GM12878 (cell line): Measurements from ENCODE around the gene SESTD1. TPM values are rescaled to one million over a fixed set of nuclear protein-coding genes. Genes with fewer than 3 reads are reported as not detected.

ENCODE experiments used
- ATAC-seq: fragments of 200-7000 bp; cut with Tn5 transposase; 3 replicates; pipeline ENCODE4 v1.9.1; 2020; ENCODE audit warnings: mild to moderate bottlenecking, moderate library complexity
- BruUV-seq: library from RNA; stranded (reverse); fragments of 400-500 nt; replicated peaks from 2 replicates; lab custom pipeline; 2021; lab: Mats Ljungman, UMichigan
- CTCF ChIA-PET: fragments of 300-600 bp; sonication (Branson Sonifier 250); formaldehyde crosslinking; extraction: SDS; loops from one replicate; lab custom pipeline; 2021; ENCODE audit warnings: inconsistent platforms; lab: Yijun Ruan, JAX
- POLR2A ChIA-PET: fragments of 350-600 bp; formaldehyde crosslinking; extraction: SDS; loops from one replicate; lab custom pipeline; 2021; ENCODE audit warnings: inconsistent platforms; lab: Charles Lee
- RAD21 ChIA-PET: fragments of 300-600 bp; sonication (Branson Sonifier 250); formaldehyde crosslinking; loops from one replicate; lab custom pipeline; 2023; ENCODE audit warnings: antibody characterized with exemption; ENCODE audit not compliant: unreplicated experiment; lab: Charles Lee
- SMC1A ChIA-PET: fragments of 300-600 bp; sonication (Branson Sonifier 250); formaldehyde crosslinking; loops from one replicate; lab custom pipeline; 2023; ENCODE audit not compliant: unreplicated experiment, uncharacterized antibody; lab: Charles Lee
- DNase-seq: peaks from one replicate; pipeline ENCODE4 v3.0.0-alpha.2; 2011; ENCODE audit warnings: low read depth, low spot score
- FAIRE-seq: peaks from 3 replicates; lab custom pipeline; 2011; peaks lifted over from hg19 to GRCh38; lab: Jason Lieb, UNC
- H2AFZ ChIP-seq: 2 replicates; pipeline ENCODE4 v1.6.0; 2011; ENCODE audit warnings: low read depth, low read length, control low read depth; ENCODE audit not compliant: control insufficient read depth
- H3K27ac ChIP-seq: 2 replicates; pipeline ENCODE4 v1.5.1; 2011; ENCODE audit warnings: control low read depth; ENCODE audit not compliant: control insufficient read depth, insufficient read depth
- H3K27me3 ChIP-seq, 2 experiments: replicated peaks in 1 of 2; 2 replicates each; pipeline versions ENCODE4 v1.6.0 to v1.6.1; 2011; ENCODE audit warnings: low read length in 1 of 2; ENCODE audit not compliant: control insufficient read depth in 2 of 2, insufficient read depth in 2 of 2
- H3K36me3 ChIP-seq, 2 experiments: 2 replicates each; pipeline ENCODE4 v1.5.1; 2011; ENCODE audit warnings: low read length in 1 of 2; ENCODE audit not compliant: control insufficient read depth in 2 of 2, insufficient read depth in 2 of 2
- H3K4me1 ChIP-seq: 2 replicates; pipeline ENCODE4 v1.6.1; 2011; ENCODE audit warnings: mild to moderate bottlenecking, low read length, moderate library complexity, mixed read lengths; ENCODE audit not compliant: control insufficient read depth, insufficient read depth
- H3K4me2 ChIP-seq: 2 replicates; pipeline ENCODE4 v1.6.0; 2011; ENCODE audit warnings: control low read depth; ENCODE audit not compliant: control insufficient read depth, insufficient read depth
- H3K4me3 ChIP-seq: fragments of 200-600 bp; sonication (generic); 2 replicates; pipeline ENCODE4 v1.5.1; 2016
- H3K79me2 ChIP-seq: 2 replicates; pipeline ENCODE4 v1.6.0; 2011; ENCODE audit warnings: low read length; ENCODE audit not compliant: control insufficient read depth, insufficient read depth
- H3K9ac ChIP-seq: 2 replicates; pipeline ENCODE4 v1.8.0; 2011; ENCODE audit warnings: low read length, control low read depth, mixed read lengths; ENCODE audit not compliant: control insufficient read depth, insufficient read depth
- H3K9me3 ChIP-seq: replicated peaks from 3 replicates; pipeline ENCODE4 v1.5.1; 2011; ENCODE audit warnings: mild to moderate bottlenecking, low read length; ENCODE audit not compliant: control insufficient read depth, insufficient read depth
- H4K20me1 ChIP-seq: 2 replicates; pipeline ENCODE4 v1.6.0; 2011; ENCODE audit not compliant: control insufficient read depth, insufficient read depth
- BACH1 ChIP-seq: fragments of 450-650 bp; IDR thresholded peaks from 2 replicates; pipeline ENCODE4 v1.6.1; 2017; ENCODE audit warnings: mild to moderate bottlenecking, borderline replicate concordance
- CEBPB ChIP-seq, 2 experiments: fragments of 150-350 bp in 1 of 2; IDR thresholded peaks; 2 replicates each; pipeline ENCODE4 v1.6.1; 2012 to 2014; ENCODE audit warnings: low read depth in 2 of 2, low read length in 2 of 2, borderline replicate concordance in 1 of 2, inconsistent platforms in 1 of 2
- IKZF2 ChIP-seq, 2 experiments: fragments of 450-650 bp; IDR thresholded peaks; 2 replicates each; pipeline ENCODE4 v1.6.1; 2017; ENCODE audit warnings: mild to moderate bottlenecking in 2 of 2, moderate library complexity in 2 of 2
- MXI1 ChIP-seq: fragments of 150-350 bp; IDR thresholded peaks from 2 replicates; pipeline ENCODE4 v1.6.1; 2011; ENCODE audit warnings: low read depth, mild to moderate bottlenecking, inconsistent platforms, low read length, improper control_type of control experiment
- MYB ChIP-seq: fragments of 150-350 bp; IDR thresholded peaks from 2 replicates; pipeline ENCODE4 v1.6.1; 2014; ENCODE audit warnings: mild to moderate bottlenecking, low read depth, low read length, borderline replicate concordance
- NBN ChIP-seq: fragments of 450-650 bp; IDR thresholded peaks from 2 replicates; pipeline ENCODE4 v1.6.1; 2016
- POLR2AphosphoS5 ChIP-seq: IDR thresholded peaks from 2 replicates; pipeline ENCODE4 v1.6.1; 2011; ENCODE audit warnings: mild to moderate bottlenecking, low read length, inconsistent platforms
- RELA ChIP-seq: fragments of 450-650 bp; IDR thresholded peaks from 2 replicates; pipeline ENCODE4 v1.8.0; 2014; ENCODE audit warnings: borderline replicate concordance; ENCODE audit not compliant: partially characterized antibody
- RFX5 ChIP-seq: IDR thresholded peaks from 2 replicates; pipeline ENCODE4 v1.6.1; 2011; ENCODE audit warnings: low read depth, low read length, improper control_type of control experiment
- ZBED1 ChIP-seq: IDR thresholded peaks from 2 replicates; pipeline ENCODE4 v1.6.1; 2016; ENCODE audit warnings: borderline replicate concordance
- ZBTB40 ChIP-seq: fragments of 450-650 bp; IDR thresholded peaks from 2 replicates; pipeline ENCODE4 v1.6.1; 2016; ENCODE audit warnings: mild to moderate bottlenecking, moderate library complexity, borderline replicate concordance
- ZSCAN29 ChIP-seq: fragments of 450-650 bp; IDR thresholded peaks from 2 replicates; pipeline ENCODE4 v1.6.1; 2017; ENCODE audit warnings: mild to moderate bottlenecking, moderate library complexity
- WGBS: methylation state at CpG from one replicate; pipeline ENCODE4 v1.1.6; 2016; ENCODE audit warnings: low lambda C conversion rate; ENCODE audit not compliant: insufficient replicate concordance, insufficient coverage; ENCODE audit errors: missing lambda C conversion rate; 5-methylcytosine and 5-hydroxymethylcytosine counted together
- in situ Hi-C: fragments of 300-500 bp; cut with MboI; formaldehyde crosslinking; loops from 9 replicates; pipeline ENCODE4 v1.14.3; 2018; ENCODE audit warnings: mixed read lengths
- intact Hi-C: fragments of 100-400 bp; cut with micrococcal nuclease; formaldehyde crosslinking; loops from one replicate; pipeline ENCODE4 v1.14.2; 2022; ENCODE audit not compliant: unreplicated experiment
- polyA plus RNA-seq, 11 experiments: library from polyadenylated mRNA; depleted of rRNA in 4 of 11; unstranded in 6 of 11; stranded (reverse) in 5 of 11; fragments of >200 nt; fragmentation: Nextera tagmentation in 4 of 11; fragmentation: Illumina TruSeq in 1 of 11; extraction: Ambion mirVana in 4 of 11; extraction: Trizol in 1 of 11; gene quantifications; 1 replicate in 1 of 11; 2 replicates in 10 of 11; pipeline versions ENCODE4 v1.2.1 to v1.2.3, GENCODE V29; 2011 to 2016; ENCODE audit warnings: inconsistent platforms in 2 of 11, missing spikeins in 2 of 11, low read depth in 1 of 11
- total RNA-seq, 4 experiments: library from RNA; depleted of rRNA in 3 of 4; stranded (reverse); fragments of >200 nt in 3 of 4; fragmentation: Illumina TruSeq in 1 of 4; extraction: Trizol in 1 of 4; gene quantifications; 2 replicates each; pipeline versions ENCODE4 v1.2.1 to v1.2.3, GENCODE V29; 2013 to 2021
- TF ChIP-seq, protein P1 (sequence below): fragments of 450-650 bp; IDR thresholded peaks from 2 replicates; pipeline ENCODE4 v1.6.1; 2018; ENCODE audit warnings: borderline replicate concordance, mild to moderate bottlenecking; ENCODE audit not compliant: partially characterized antibody
- TF ChIP-seq, protein P2 (sequence below): fragments of 450-650 bp; IDR thresholded peaks from 2 replicates; pipeline ENCODE4 v1.6.1; 2017; ENCODE audit warnings: borderline replicate concordance
- TF ChIP-seq, protein P3 (sequence below): fragments of 450-650 bp; IDR thresholded peaks from 2 replicates; pipeline ENCODE4 v1.6.1; 2016; ENCODE audit warnings: mild to moderate bottlenecking

The SESTD1 gene
- total and polyA plus RNA-seq, 10 of the 15 experiments (the other 5 are each of a cell fraction or from before 2014, with no cell fraction given), result 4.4 to 22.7 (median 9.5) TPM

DNA sequence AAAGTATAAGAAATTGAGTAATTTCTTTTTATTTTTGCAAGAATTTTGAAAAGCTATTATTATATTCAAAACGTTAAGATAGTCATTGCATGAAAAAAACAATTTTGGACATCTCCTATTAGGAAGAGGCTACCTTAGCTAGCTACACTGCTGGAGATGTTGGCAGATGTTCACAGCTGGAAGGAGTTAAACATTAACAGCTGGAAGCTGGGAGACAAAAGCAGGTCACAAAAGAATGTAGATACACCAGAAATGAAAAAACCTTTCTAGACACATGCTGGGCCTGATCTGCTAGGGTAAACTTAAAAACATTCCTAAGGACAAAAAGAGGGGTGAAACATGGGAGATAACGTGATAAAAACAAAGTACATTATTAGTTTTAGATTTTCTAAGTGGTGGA lies 84.4 kb downstream of the SESTD1 start (continued):
- no peak for TF ChIP-seq RELA

DNA sequence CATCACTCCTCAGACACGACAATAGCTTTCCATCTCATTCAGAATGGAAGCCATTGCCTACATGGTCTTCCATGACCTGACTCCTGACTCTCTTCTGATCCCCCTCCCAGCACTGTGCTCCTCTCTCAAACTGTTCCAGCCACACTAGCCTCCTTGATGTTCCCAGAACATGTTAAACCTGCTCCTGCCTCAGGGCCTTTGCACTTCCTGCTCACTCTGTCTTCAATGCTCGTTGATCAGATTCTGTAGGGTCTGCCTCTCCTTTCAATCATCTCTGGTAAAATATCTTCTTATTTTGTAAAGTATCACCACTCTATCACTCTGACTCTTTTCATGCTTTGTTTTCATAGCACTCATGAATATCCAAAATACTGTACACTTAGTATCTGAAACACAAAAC lies 84.9 kb downstream of the SESTD1 start:
- H3K4me2 ChIP-seq, result no peak overlapping the region
- no peaks in the 10 kb centered on the region for H3K27me3 ChIP-seq
- no peak overlapping the region for H3K27ac ChIP-seq
- H3K4me1 ChIP-seq, result no peaks in the 10 kb centered on the region; the same call in 1 of the 2 replicates
- in situ Hi-C loops, result no loop called here
- intact Hi-C loops, result no loop called here
- RAD21 ChIA-PET, result no interaction called here
- no peaks in the 10 kb centered on the region for H3K79me2 ChIP-seq
- POLR2A ChIA-PET, result no interaction called here
- H3K36me3 ChIP-seq, result no peaks in the 10 kb centered on the region
- H3K9ac ChIP-seq, result no peak overlapping the region
- no peak overlapping the region for H3K4me3 ChIP-seq
- no peak overlapping the region for H2AFZ ChIP-seq
- no peaks in the 10 kb centered on the region for H4K20me1 ChIP-seq
- no TSS peak for BruUV-seq
- SMC1A ChIA-PET, result interaction anchor here (0.5 to 1.5 kb wide), 4 partner anchors 9 to 288 kb away, joined by 3 read pairs; no protein-coding TSS in a partner anchor
- WGBS, result 96% methylated on average over 2 of the region's 2 CpGs
- CTCF ChIA-PET, result interaction anchor here (1.5 kb wide), 1 partner anchor 39 kb away, joined by 4 read pairs; no protein-coding TSS in a partner anchor
- H3K9me3 ChIP-seq, result no peaks in the 10 kb centered on the region
- DNase-seq, result no peak
- no peak for ATAC-seq
- FAIRE-seq, result no peak
- TF ChIP-seq BACH1 (no peak), CEBPB (IDR thresholded peaks at IDR 0.05; ENCODE audit: borderline replicate concordance in 1 of 2, low read depth in 2 of 2, low read length in 2 of 2) (no peak), NBN (no peak), POLR2AphosphoS5 (no peak), RFX5 (no peak), MXI1 (no peak), ZBED1 (no peak), MYB (no peak), ZSCAN29 (no peak), ZBTB40 (no peak), IKZF2 (IDR thresholded peaks at IDR 0.05) (no peak)
- TF ChIP-seq, protein P1, sequence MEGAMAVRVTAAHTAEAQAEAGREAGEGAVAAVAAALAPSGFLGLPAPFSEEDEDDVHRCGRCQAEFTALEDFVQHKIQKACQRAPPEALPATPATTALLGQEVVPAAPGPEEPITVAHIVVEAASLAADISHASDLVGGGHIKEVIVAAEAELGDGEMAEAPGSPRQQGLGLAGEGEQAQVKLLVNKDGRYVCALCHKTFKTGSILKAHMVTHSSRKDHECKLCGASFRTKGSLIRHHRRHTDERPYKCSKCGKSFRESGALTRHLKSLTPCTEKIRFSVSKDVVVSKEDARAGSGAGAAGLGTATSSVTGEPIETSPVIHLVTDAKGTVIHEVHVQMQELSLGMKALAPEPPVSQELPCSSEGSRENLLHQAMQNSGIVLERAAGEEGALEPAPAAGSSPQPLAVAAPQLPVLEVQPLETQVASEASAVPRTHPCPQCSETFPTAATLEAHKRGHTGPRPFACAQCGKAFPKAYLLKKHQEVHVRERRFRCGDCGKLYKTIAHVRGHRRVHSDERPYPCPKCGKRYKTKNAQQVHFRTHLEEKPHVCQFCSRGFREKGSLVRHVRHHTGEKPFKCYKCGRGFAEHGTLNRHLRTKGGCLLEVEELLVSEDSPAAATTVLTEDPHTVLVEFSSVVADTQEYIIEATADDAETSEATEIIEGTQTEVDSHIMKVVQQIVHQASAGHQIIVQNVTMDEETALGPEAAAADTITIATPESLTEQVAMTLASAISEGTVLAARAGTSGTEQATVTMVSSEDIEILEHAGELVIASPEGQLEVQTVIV, result no peak
- TF ChIP-seq, protein P2, sequence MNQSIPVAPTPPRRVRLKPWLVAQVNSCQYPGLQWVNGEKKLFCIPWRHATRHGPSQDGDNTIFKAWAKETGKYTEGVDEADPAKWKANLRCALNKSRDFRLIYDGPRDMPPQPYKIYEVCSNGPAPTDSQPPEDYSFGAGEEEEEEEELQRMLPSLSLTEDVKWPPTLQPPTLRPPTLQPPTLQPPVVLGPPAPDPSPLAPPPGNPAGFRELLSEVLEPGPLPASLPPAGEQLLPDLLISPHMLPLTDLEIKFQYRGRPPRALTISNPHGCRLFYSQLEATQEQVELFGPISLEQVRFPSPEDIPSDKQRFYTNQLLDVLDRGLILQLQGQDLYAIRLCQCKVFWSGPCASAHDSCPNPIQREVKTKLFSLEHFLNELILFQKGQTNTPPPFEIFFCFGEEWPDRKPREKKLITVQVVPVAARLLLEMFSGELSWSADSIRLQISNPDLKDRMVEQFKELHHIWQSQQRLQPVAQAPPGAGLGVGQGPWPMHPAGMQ, result no peak
- TF ChIP-seq, protein P3, sequence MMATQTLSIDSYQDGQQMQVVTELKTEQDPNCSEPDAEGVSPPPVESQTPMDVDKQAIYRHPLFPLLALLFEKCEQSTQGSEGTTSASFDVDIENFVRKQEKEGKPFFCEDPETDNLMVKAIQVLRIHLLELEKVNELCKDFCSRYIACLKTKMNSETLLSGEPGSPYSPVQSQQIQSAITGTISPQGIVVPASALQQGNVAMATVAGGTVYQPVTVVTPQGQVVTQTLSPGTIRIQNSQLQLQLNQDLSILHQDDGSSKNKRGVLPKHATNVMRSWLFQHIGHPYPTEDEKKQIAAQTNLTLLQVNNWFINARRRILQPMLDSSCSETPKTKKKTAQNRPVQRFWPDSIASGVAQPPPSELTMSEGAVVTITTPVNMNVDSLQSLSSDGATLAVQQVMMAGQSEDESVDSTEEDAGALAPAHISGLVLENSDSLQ, result no peak
